Left lung (tissue), 14 donors: Measurements from ENCODE around the gene BTF3L4. TPM values are rescaled to one million over a fixed set of nuclear protein-coding genes. Genes with fewer than 3 reads are reported as not detected.

Experiments used
- ATAC-seq: fragments of 200-7000 bp; cut with Tn5 transposase; one replicate; pipeline ENCODE4 v1.9.1; 2020; ENCODE audit warnings: moderate library complexity
- DNase-seq, 4 donors: peaks; one replicate each; pipeline ENCODE4 v3.0.0-alpha.2; 2013 to 2020
- H3K27ac ChIP-seq, 2 donors: fragments of 200-600 bp; sonication (generic) in 1 of 2; one replicate each; pipeline versions ENCODE4 v1.5.0 to v1.8.0; 2020 to 2021
- H3K27me3 ChIP-seq, 2 donors: fragments of 200-600 bp; sonication (generic) in 1 of 2; one replicate each; pipeline versions ENCODE4 v1.5.0 to v1.8.0; 2020 to 2021
- H3K36me3 ChIP-seq, 2 donors: fragments of 200-600 bp; sonication (generic) in 1 of 2; one replicate each; pipeline versions ENCODE4 v1.5.0 to v1.8.0; 2020 to 2021
- H3K4me1 ChIP-seq, 2 donors: fragments of 200-600 bp; one replicate each; pipeline ENCODE4 v1.8.0; 2021
- H3K4me3 ChIP-seq, 2 donors: fragments of 200-600 bp; sonication (generic) in 1 of 2; one replicate each; pipeline versions ENCODE4 v1.5.0 to v1.8.0; 2020 to 2021; ENCODE audit warnings: mild to moderate bottlenecking in 1 of 2
- H3K9me3 ChIP-seq, 2 donors: fragments of 200-600 bp; sonication (generic) in 1 of 2; one replicate each; pipeline versions ENCODE4 v1.5.0 to v1.8.0; 2020 to 2021
- CTCF ChIP-seq, 2 donors: fragments of 200-600 bp; sonication (generic) in 1 of 2; IDR thresholded peaks; one replicate each; pipeline versions ENCODE4 v1.5.0 to v1.8.0; 2021; ENCODE audit warnings: antibody characterized with exemption in 2 of 2
- intact Hi-C, 2 donors: fragments of 100-400 bp; cut with DNase I; formaldehyde crosslinking; loops; one replicate each; pipeline versions ENCODE4 v1.11.2 to v1.14.2; 2022
- long read RNA-seq, 12 donors: library from polyadenylated mRNA in 2 of 12; unstranded in 2 of 12; transcript quantifications; one replicate each; pipeline ENCODE4 v2.0.0 and lab custom pipeline, GENCODE V29; 2019 to 2026
- polyA plus RNA-seq, 6 donors: library from polyadenylated mRNA; unstranded; fragments of 120-200 nt; gene quantifications; one replicate each; pipeline ENCODE4 v1.2.1, GENCODE V29; 2013; ENCODE audit not compliant: insufficient read length in 6 of 6
- total RNA-seq, 2 donors: library from RNA; stranded (reverse); fragmentation: NEBNext Ultra II Directional; extraction: Animal tissue kit (Norgen Biotek cat#: 25700); gene quantifications; one replicate each; pipeline ENCODE4 v1.2.1, GENCODE V29; 2021
- donor health status: DM: no; HTN: yes; CAD: no.
- donor health status: DM: no; HTN: no; CAD: no.

Gene BTF3L4
- total RNA-seq (10 to 100 TPM; 35.6 to 45.5 TPM), polyA plus RNA-seq (10 to 100 TPM; 64.6 to 78.7 (median 72.2) TPM)
- long read RNA-seq, donor 1, full-length matches to known transcripts: 66 of 66 reads
- long read RNA-seq, donor 1, partial matches to known transcripts: 0 of 66 reads
- long read RNA-seq, donor 1, other reads (novel, unspliced or antisense): 0 of 66 reads
- long read RNA-seq, donor 2, full-length matches to known transcripts: 55 of 55 reads
- long read RNA-seq, donor 2, partial matches to known transcripts: 0 of 55 reads
- long read RNA-seq, donor 2, other reads (novel, unspliced or antisense): 0 of 55 reads
- long read RNA-seq, donor 3, full-length matches to known transcripts: 53 of 53 reads
- long read RNA-seq, donor 3, partial matches to known transcripts: 0 of 53 reads
- long read RNA-seq, donor 3, other reads (novel, unspliced or antisense): 0 of 53 reads
- long read RNA-seq, donor 4, full-length matches to known transcripts: 27 of 32 reads
- long read RNA-seq, donor 4, partial matches to known transcripts: 1 of 32 reads
- long read RNA-seq, donor 4, other reads (novel, unspliced or antisense): 4 of 32 reads
- long read RNA-seq, donor 5, full-length matches to known transcripts: 50 of 56 reads
- long read RNA-seq, donor 5, partial matches to known transcripts: 6 of 56 reads
- long read RNA-seq, donor 5, other reads (novel, unspliced or antisense): 0 of 56 reads
- long read RNA-seq, donor 6, full-length matches to known transcripts: 60 of 65 reads
- long read RNA-seq, donor 6, partial matches to known transcripts: 5 of 65 reads
- long read RNA-seq, donor 6, other reads (novel, unspliced or antisense): 0 of 65 reads
- long read RNA-seq, donor 7, full-length matches to known transcripts: 31 of 31 reads
- long read RNA-seq, donor 7, partial matches to known transcripts: 0 of 31 reads
- long read RNA-seq, donor 7, other reads (novel, unspliced or antisense): 0 of 31 reads
- long read RNA-seq, donor 8, full-length matches to known transcripts: 39 of 39 reads
- long read RNA-seq, donor 8, partial matches to known transcripts: 0 of 39 reads
- long read RNA-seq, donor 8, other reads (novel, unspliced or antisense): 0 of 39 reads
- long read RNA-seq, donor 9, full-length matches to known transcripts: 2 of 2 reads
- long read RNA-seq, donor 9, partial matches to known transcripts: 0 of 2 reads
- long read RNA-seq, donor 9, other reads (novel, unspliced or antisense): 0 of 2 reads
- long read RNA-seq, donor 10, full-length matches to known transcripts: 35 of 35 reads
- long read RNA-seq, donor 10, partial matches to known transcripts: 0 of 35 reads
- long read RNA-seq, donor 10, other reads (novel, unspliced or antisense): 0 of 35 reads
- long read RNA-seq, donor 11, full-length matches to known transcripts: 77 of 77 reads
- long read RNA-seq, donor 11, partial matches to known transcripts: 0 of 77 reads
- long read RNA-seq, donor 11, other reads (novel, unspliced or antisense): 0 of 77 reads
- long read RNA-seq, donor 12, full-length matches to known transcripts: 28 of 28 reads
- long read RNA-seq, donor 12, partial matches to known transcripts: 0 of 28 reads
- long read RNA-seq, donor 12, other reads (novel, unspliced or antisense): 0 of 28 reads

DNA sequence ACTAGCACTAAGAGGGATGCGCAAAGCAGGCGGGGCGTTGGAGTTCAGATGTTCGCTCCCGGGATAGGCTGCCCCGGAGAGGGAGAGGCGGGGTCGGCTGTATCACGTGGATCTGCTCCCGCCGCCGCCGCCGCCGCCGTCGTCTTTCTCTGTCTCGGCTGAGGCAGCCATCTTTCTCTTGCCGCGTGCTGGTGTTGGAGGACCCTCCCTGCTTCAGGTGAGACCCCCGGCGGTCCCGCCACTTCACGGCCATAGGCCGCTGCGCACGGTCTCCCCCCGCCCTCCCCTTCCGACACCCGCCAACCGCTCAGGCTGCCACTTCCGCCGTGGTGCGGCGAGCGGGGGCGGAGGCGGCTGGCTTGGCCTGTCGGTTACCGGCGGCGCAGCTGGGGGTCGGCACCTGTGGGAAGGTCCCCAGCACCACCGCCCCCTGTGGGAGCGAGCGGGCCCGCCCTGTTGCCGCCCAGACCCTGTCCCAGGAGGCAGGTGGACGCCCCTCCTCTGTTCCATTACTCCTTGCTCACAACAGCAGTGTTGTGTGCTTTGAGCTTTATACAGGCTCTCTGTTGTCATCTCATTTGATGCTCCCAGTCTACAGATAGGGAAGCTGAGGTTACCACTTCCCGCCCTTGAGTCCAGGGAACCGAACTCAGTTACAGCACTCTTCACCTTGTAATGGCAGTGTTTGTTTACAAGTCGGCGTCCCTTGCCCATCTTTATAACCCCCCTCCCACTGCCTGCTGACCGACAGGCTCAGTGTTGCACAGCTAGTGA lies at the start of gene BTF3L4:
Gene BTF3L4, plus strand, starts transcription at position 133 of the 774 bp plus-strand sequence. CDS start 3,553 bp downstream, outside the sequence.
- intact Hi-C loops: no loop called here
- Histone ChIP-seq H3K9me3 (no peaks in the 10 kb centered on the region), H3K4me1 (peaks cover 24 to 56% of the 10 kb centered on the region in 2 donors), H3K36me3 (peaks cover 0 to 25% of the 10 kb centered on the region in 2 donors), H3K27ac (peak within 1 kb of the TSS; percentile 90 to 96), H3K4me3 (peak within 1 kb of the TSS; percentile 97 to 99), H3K27me3 (no peaks in the 10 kb centered on the region)
- DNase-seq (peak; percentile 79 to 97 (median 94)), ATAC-seq (peak; percentile 95)
- no peak for TF ChIP-seq CTCF (IDR thresholded peaks at IDR 0.05)

DNA sequence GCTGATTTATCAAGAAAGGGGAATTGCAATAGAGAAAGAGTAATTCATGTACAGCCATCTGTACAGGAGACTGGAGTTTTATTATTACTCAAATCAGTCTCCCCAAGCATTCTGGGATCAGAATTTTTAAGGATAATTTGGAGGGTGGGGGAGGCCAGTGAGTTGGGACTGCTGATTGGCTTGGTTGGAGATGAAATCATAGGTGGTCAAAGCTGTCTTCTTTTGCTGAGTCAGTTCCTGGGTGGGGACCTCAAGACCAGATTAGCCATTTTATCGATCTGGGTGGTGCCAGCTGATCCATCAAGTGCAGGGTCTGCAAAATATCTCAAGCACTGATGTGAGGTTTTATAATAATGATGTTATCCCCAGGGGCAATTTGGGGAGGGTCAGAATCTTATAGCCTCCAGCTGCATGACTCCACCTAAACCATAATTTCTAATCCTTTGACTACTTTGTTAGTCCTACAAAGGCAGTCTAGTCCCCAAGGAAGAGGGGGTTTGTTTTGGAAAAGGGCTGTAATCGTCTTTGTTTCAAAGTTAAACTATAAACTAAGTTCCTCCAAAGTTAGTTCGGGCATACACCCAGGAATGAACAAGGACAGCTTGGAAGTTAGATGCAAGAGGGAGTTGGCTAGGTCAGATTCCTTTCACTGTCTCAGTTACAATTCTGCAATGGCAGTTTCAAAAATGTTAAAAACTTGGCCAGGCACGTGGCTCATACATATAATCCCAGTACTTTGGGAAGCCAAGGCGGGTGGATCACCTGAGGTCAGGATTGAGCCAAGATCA lies 48.7 kb upstream of the BTF3L4 start:
- no peaks in the 10 kb centered on the region for H3K36me3 ChIP-seq
- no peaks in the 10 kb centered on the region for H3K4me1 ChIP-seq
- no peak overlapping the region for H3K4me3 ChIP-seq
- intact Hi-C loops: no loop called here
- DNase-seq: no peak
- TF ChIP-seq CTCF (IDR thresholded peaks at IDR 0.05): no peak
- no peaks in the 10 kb centered on the region for H3K9me3 ChIP-seq
- peaks cover 0 to 50% of the 10 kb centered on the region in 2 donors for H3K27me3 ChIP-seq
- no peak overlapping the region for H3K27ac ChIP-seq
- no peak for ATAC-seq

- H3K4me3 ChIP-seq: no peak overlapping the region
- H3K36me3 ChIP-seq: no peaks in the 10 kb centered on the region
- no peak for DNase-seq
- intact Hi-C loops: no loop called here
- ATAC-seq: no peak
- H3K27me3 ChIP-seq: peaks cover 0 to 41% of the 10 kb centered on the region in 2 donors
- no peak overlapping the region for H3K27ac ChIP-seq
- TF ChIP-seq CTCF (IDR thresholded peaks at IDR 0.05): no peak
- no peaks in the 10 kb centered on the region for H3K4me1 ChIP-seq
- no peaks in the 10 kb centered on the region for H3K9me3 ChIP-seq
Measured at GRCh38 chr1:52008071-52008809, 47.9 kb upstream of the BTF3L4 start.
